Measurements from ENCODE around the gene UBE2G2.

DNA sequence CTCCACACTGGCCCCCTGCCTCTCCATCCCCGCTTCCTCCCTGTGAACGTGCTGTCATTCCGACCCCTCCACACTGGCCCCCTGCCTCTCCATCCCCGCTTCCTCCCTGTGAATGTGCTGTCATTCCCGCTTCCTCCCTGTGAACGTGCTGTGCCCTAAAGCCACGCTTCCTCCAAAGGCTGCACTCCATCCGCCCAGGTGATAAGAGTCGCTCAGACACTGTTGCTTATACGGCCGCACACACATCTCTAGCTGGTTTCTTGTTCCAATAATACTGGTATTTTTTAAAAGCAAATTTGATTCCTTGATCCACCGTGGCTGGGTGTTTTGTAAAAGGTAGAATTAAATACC lies 51.0 kb downstream of the UBE2G2 start:
- TF ChIP-seq, protein P1, sequence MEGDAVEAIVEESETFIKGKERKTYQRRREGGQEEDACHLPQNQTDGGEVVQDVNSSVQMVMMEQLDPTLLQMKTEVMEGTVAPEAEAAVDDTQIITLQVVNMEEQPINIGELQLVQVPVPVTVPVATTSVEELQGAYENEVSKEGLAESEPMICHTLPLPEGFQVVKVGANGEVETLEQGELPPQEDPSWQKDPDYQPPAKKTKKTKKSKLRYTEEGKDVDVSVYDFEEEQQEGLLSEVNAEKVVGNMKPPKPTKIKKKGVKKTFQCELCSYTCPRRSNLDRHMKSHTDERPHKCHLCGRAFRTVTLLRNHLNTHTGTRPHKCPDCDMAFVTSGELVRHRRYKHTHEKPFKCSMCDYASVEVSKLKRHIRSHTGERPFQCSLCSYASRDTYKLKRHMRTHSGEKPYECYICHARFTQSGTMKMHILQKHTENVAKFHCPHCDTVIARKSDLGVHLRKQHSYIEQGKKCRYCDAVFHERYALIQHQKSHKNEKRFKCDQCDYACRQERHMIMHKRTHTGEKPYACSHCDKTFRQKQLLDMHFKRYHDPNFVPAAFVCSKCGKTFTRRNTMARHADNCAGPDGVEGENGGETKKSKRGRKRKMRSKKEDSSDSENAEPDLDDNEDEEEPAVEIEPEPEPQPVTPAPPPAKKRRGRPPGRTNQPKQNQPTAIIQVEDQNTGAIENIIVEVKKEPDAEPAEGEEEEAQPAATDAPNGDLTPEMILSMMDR (IDR thresholded peaks at IDR 0.05; ENCODE audit: insufficient read depth, low read length), result no peak
- no peak for TF ChIP-seq POLR2AphosphoS5 (IDR thresholded peaks at IDR 0.05; ENCODE audit: low read depth)
